AG04449 (cell line): Measurements from ENCODE around the gene SMPDL3A.
A peak's percentile ranks its signal among the peaks of the same experiment; 100 is the strongest.

ENCODE experiments used
- CTCF ChIA-PET: fragments of 350-600 bp; formaldehyde crosslinking; extraction: SDS; loops from one replicate; lab custom pipeline; 2021; ENCODE audit warnings: antibody characterized with exemption; lab: Yijun Ruan, JAX
- POLR2A ChIA-PET: fragments of 400-600, 350-600 bp; formaldehyde crosslinking; extraction: SDS; loops from one replicate; lab custom pipeline; 2020; ENCODE audit warnings: antibody characterized with exemption, inconsistent platforms; lab: Yijun Ruan, JAX
- DNase-seq: peaks from one replicate; pipeline ENCODE4 v3.0.0-alpha.2; 2010; ENCODE audit warnings: low read depth, low spot score
- H3K4me3 ChIP-seq: 2 replicates; pipeline ENCODE4 v1.5.1; 2011; ENCODE audit warnings: low read depth, mild to moderate bottlenecking, control low read depth, low read length
- CTCF ChIP-seq: IDR thresholded peaks from one replicate; pipeline ENCODE4 v1.5.1; 2011; ENCODE audit warnings: mild to moderate bottlenecking, moderate library complexity, low read length, control low read depth, inconsistent platforms; ENCODE audit not compliant: insufficient read depth; ENCODE audit errors: missing control alignments

Gene SMPDL3A

GRCh38 chr6:122821095-122821494 lies 32.0 kb downstream of the SMPDL3A start:
- H3K4me3 ChIP-seq = no peak overlapping the region
- TF ChIP-seq CTCF = no peak
- no peak for DNase-seq
- ChIA-PET CTCF (interaction anchor here (6.0 kb wide), 1 partner anchor 18 kb away, joined by 30 read pairs; no protein-coding TSS in a partner anchor), POLR2A (no interaction called here)

GRCh38 chr6:122825163-122825562 lies 36.1 kb downstream of the SMPDL3A start:
- no peak for DNase-seq
- POLR2A ChIA-PET = no interaction called here
- no peak overlapping the region for H3K4me3 ChIP-seq
- TF ChIP-seq CTCF = no peak
- CTCF ChIA-PET = interaction anchor here (1.5 to 6.0 kb wide), 3 partner anchors 14 to 95 kb away, joined by 5 to 30 read pairs (median 6); no protein-coding TSS in a partner anchor

- ChIA-PET POLR2A (no interaction called here), CTCF (interaction anchor here (1.2 to 2.5 kb wide), 2 partner anchors 9 to 99 kb away, joined by 5 to 13 read pairs; no protein-coding TSS in a partner anchor)
- no peak for DNase-seq
- no peak for TF ChIP-seq CTCF
- no peak overlapping the region for H3K4me3 ChIP-seq
Measured at GRCh38 chr6:122829456-122829855, 40.4 kb downstream of the SMPDL3A start.

GRCh38 chr6:122831511-122831910 lies 42.5 kb downstream of the SMPDL3A start:
- no peak for DNase-seq
- ChIA-PET POLR2A (no interaction called here), CTCF (interaction anchor here (0.8 to 3.3 kb wide), 6 partner anchors 8 to 103 kb away, joined by 3 to 24 read pairs (median 4); partner anchors contain the start of gene SMPDL3A)
- H3K4me3 ChIP-seq = no peak overlapping the region
- no peak for TF ChIP-seq CTCF

- no peak for TF ChIP-seq CTCF
- no peak overlapping the region for H3K4me3 ChIP-seq
- ChIA-PET CTCF (interaction anchor here (0.8 to 3.3 kb wide), 4 partner anchors 43 to 105 kb away, joined by 3 to 24 read pairs (median 6); partner anchors contain the start of gene SMPDL3A), POLR2A (no interaction called here)
- DNase-seq = no peak
Measured at GRCh38 chr6:122832459-122832858, 43.4 kb downstream of the SMPDL3A start.

GRCh38 chr6:122833021-122833491 lies 44.0 kb downstream of the SMPDL3A start:
- no peak for DNase-seq
- CTCF ChIA-PET = interaction anchor here (1.3 to 3.3 kb wide), 3 partner anchors 44 to 106 kb away, joined by 5 to 24 read pairs (median 6); partner anchors contain the start of gene SMPDL3A
- peak overlapping the region; percentile 19; the same call in 1 of the 2 replicates for H3K4me3 ChIP-seq
- TF ChIP-seq CTCF = no peak
- POLR2A ChIA-PET = no interaction called here
